Measurements from ENCODE around the gene RPS6KA2.

DNA sequence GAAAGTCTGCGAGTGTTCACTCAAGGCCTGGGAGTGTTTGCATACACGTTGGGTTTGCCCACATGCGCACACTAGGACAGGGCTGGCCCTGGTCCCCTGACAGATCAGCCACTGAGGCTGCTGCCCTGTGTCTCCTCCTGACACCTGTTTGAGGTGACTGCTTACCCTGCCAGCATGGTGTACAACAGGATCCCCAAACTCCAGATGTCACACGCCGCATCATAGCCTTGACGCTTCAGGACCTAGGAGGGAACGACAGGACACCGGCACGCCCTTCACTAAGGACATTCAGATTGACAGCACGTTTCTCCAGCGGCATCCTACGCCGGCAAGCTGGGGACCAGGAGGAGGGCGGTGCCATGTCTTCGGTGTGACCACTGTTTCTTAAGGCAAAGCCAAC, 207.3 kb downstream of the RPS6KA2 start:
- TF ChIP-seq, protein P1, sequence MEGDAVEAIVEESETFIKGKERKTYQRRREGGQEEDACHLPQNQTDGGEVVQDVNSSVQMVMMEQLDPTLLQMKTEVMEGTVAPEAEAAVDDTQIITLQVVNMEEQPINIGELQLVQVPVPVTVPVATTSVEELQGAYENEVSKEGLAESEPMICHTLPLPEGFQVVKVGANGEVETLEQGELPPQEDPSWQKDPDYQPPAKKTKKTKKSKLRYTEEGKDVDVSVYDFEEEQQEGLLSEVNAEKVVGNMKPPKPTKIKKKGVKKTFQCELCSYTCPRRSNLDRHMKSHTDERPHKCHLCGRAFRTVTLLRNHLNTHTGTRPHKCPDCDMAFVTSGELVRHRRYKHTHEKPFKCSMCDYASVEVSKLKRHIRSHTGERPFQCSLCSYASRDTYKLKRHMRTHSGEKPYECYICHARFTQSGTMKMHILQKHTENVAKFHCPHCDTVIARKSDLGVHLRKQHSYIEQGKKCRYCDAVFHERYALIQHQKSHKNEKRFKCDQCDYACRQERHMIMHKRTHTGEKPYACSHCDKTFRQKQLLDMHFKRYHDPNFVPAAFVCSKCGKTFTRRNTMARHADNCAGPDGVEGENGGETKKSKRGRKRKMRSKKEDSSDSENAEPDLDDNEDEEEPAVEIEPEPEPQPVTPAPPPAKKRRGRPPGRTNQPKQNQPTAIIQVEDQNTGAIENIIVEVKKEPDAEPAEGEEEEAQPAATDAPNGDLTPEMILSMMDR (conservative IDR thresholded peaks at IDR 0.05): no peak
- no peak for TF ChIP-seq EZH2 (IDR thresholded peaks at IDR 0.05; ENCODE audit: low read depth)
